Naive thymus-derived CD8-positive, alpha-beta T cell (primary cell): ENCODE measurements around the gene DRAM2. TPM values are rescaled to one million over a fixed set of nuclear protein-coding genes. Genes with fewer than 3 reads are reported as not detected.

Experiments used
- ATAC-seq, 2 donors: fragments of 150-1000 bp; cut with Tn5 transposase in 1 of 2; sonication (Bioruptor Pico), chemical (Tn5 transposase) in 1 of 2; 1 replicate in 1 of 2; 2 replicates in 1 of 2; pipeline ENCODE4 v1.10.0; 2021; ENCODE audit warnings: mild to moderate bottlenecking in 2 of 2, moderate library complexity in 2 of 2
- POLR2A ChIA-PET: fragments of 350-600 bp; sonication (Branson Sonifier 250); formaldehyde crosslinking; loops from one replicate; lab custom pipeline; 2021; ENCODE audit warnings: antibody characterized with exemption; lab: Charles Lee
- DNase-seq, 10 donors: peaks; one replicate each; pipeline versions ENCODE4 v3.0.0 to v3.0.0-alpha.2; 2020 to 2022
- H3K27ac Mint-ChIP-seq, 10 donors: one replicate each; pipeline ENCODE4 v1.8.0; 2020 to 2022; ENCODE audit warnings: mild to moderate bottlenecking in 10 of 10, mixed read lengths in 10 of 10, moderate library complexity in 4 of 10, inconsistent platforms in 1 of 10
- H3K27me3 Mint-ChIP-seq, 5 donors: one replicate each; pipeline ENCODE4 v1.8.0; 2021 to 2022; ENCODE audit warnings: mixed read lengths in 5 of 5
- H3K36me3 Mint-ChIP-seq, 3 donors: one replicate each; pipeline ENCODE4 v1.8.0; 2020 to 2022; ENCODE audit warnings: mixed read lengths in 3 of 3, mild to moderate bottlenecking in 2 of 3, inconsistent platforms in 1 of 3
- H3K4me1 Mint-ChIP-seq, 4 donors: one replicate each; pipeline ENCODE4 v1.8.0; 2021 to 2022; ENCODE audit warnings: mixed read lengths in 4 of 4
- H3K4me3 Mint-ChIP-seq, 10 donors: one replicate each; pipeline ENCODE4 v1.8.0; 2020 to 2022; ENCODE audit warnings: mild to moderate bottlenecking in 10 of 10, mixed read lengths in 10 of 10, moderate library complexity in 6 of 10, inconsistent platforms in 1 of 10
- H3K9me3 Mint-ChIP-seq, 9 donors: one replicate each; pipeline ENCODE4 v1.8.0; 2020 to 2022; ENCODE audit warnings: mixed read lengths in 9 of 9, mild to moderate bottlenecking in 3 of 9, inconsistent platforms in 1 of 9, moderate library complexity in 1 of 9
- polyA plus RNA-seq, 3 donors: library from polyadenylated mRNA; unstranded; fragments of 300-500 nt; fragmentation: Illumina TruSeq; gene quantifications; one replicate each; pipeline ENCODE4 v1.2.3, GENCODE V29; 2021
- total RNA-seq, 8 experiments: library from RNA in 2 of 8; stranded (reverse) in 2 of 8; gene quantifications; one replicate each; pipeline ENCODE4 v1.2.3 and lab custom pipeline; 2021 to 2026

The DRAM2 gene
- total and polyA plus RNA-seq, 5 experiments from 2014 or later: 50.5 to 95.3 (median 84.3) TPM

GRCh38 chr1:111162488-111162880, 22.6 kb upstream of the DRAM2 start:
- H3K27ac Mint-ChIP-seq: peak overlapping the region in 7 of 10 donors; percentile 6 to 86 (median 46)
- no peak for DNase-seq
- no peaks in the 10 kb centered on the region for H3K27me3 Mint-ChIP-seq
- H3K4me1 Mint-ChIP-seq: peaks cover 10 to 22% (median 16%) of the 10 kb centered on the region in 4 donors
- H3K36me3 Mint-ChIP-seq: peaks cover 0 to 65% (median 13%) of the 10 kb centered on the region in 3 donors
- POLR2A ChIA-PET: interaction anchor here (1.1 kb wide), 1 partner anchor 37 kb away, joined by 3 read pairs; no protein-coding TSS in a partner anchor
- ATAC-seq: no peak
- no peaks in the 10 kb centered on the region for H3K9me3 Mint-ChIP-seq
- no peak overlapping the region for H3K4me3 Mint-ChIP-seq

GRCh38 chr1:111161843-111162487, 22.1 kb upstream of the DRAM2 start:
- Mint-ChIP-seq H3K27ac (peak overlapping the region in 9 of 10 donors; percentile 6 to 86 (median 46)), H3K4me1 (peaks cover 10 to 22% (median 16%) of the 10 kb centered on the region in 4 donors), H3K4me3 (no peak overlapping the region), H3K27me3 (no peaks in the 10 kb centered on the region), H3K9me3 (no peaks in the 10 kb centered on the region), H3K36me3 (peaks cover 0 to 66% (median 13%) of the 10 kb centered on the region in 3 donors)
- no peak for DNase-seq
- ATAC-seq: no peak
- POLR2A ChIA-PET: interaction anchor here (0.6 to 1.1 kb wide), 2 partner anchors 8 to 38 kb away, joined by 3 read pairs; no protein-coding TSS in a partner anchor

GRCh38 chr1:111157431-111157830, 17.5 kb upstream of the DRAM2 start:
- POLR2A ChIA-PET: interaction anchor here (0.5 kb wide), 1 partner anchor 27 kb away, joined by 4 read pairs; no protein-coding TSS in a partner anchor

GRCh38 chr1:111154021-111154999, 14.4 kb upstream of the DRAM2 start:
- peak overlapping the region in 7 of 10 donors; percentile 11 to 81 (median 46) for H3K27ac Mint-ChIP-seq

More at GRCh38 chr1:111157431-111157830, 17.5 kb upstream of the DRAM2 start:
- Mint-ChIP-seq H3K4me1 (peaks cover 32 to 49% (median 45%) of the 10 kb centered on the region in 4 donors), H3K4me3 (no peak overlapping the region), H3K9me3 (no peaks in the 10 kb centered on the region), H3K27ac (no peak overlapping the region), H3K27me3 (no peaks in the 10 kb centered on the region), H3K36me3 (peaks cover 0 to 82% (median 35%) of the 10 kb centered on the region in 3 donors)
- ATAC-seq (no peak), DNase-seq (no peak)

GRCh38 chr1:111151838-111152237, 11.9 kb upstream of the DRAM2 start:
- no peaks in the 10 kb centered on the region for H3K9me3 Mint-ChIP-seq
- H3K27ac Mint-ChIP-seq: peak overlapping the region in 8 of 10 donors; percentile 33 to 85 (median 68)
- DNase-seq (no peak), ATAC-seq (no peak)
- H3K36me3 Mint-ChIP-seq: peaks cover 10 to 94% (median 59%) of the 10 kb centered on the region in 3 donors
- H3K4me1 Mint-ChIP-seq: peaks cover 45 to 85% (median 81%) of the 10 kb centered on the region in 4 donors
- no peaks in the 10 kb centered on the region for H3K27me3 Mint-ChIP-seq
- POLR2A ChIA-PET: no interaction called here
- H3K4me3 Mint-ChIP-seq: peak overlapping the region; percentile 26 to 78 (median 58)

More at GRCh38 chr1:111154021-111154999, 14.4 kb upstream of the DRAM2 start:
- no peaks in the 10 kb centered on the region for H3K9me3 Mint-ChIP-seq
- peak overlapping the region in 8 of 10 donors; percentile 7 to 51 (median 32) for H3K4me3 Mint-ChIP-seq
- H3K27me3 Mint-ChIP-seq: no peaks in the 10 kb centered on the region
- peaks cover 41 to 67% (median 64%) of the 10 kb centered on the region in 4 donors for H3K4me1 Mint-ChIP-seq
- POLR2A ChIA-PET: no interaction called here
- DNase-seq: no peak
- H3K36me3 Mint-ChIP-seq: peaks cover 9 to 85% (median 47%) of the 10 kb centered on the region in 3 donors
- no peak for ATAC-seq

- ATAC-seq (no peak), DNase-seq (no peak)
- H3K36me3 Mint-ChIP-seq: peaks cover 10 to 78% (median 40%) of the 10 kb centered on the region in 3 donors
- peak overlapping the region in 1 of 10 donors; percentile 6 for H3K27ac Mint-ChIP-seq
- H3K9me3 Mint-ChIP-seq: no peaks in the 10 kb centered on the region
- peaks cover 43 to 88% (median 77%) of the 10 kb centered on the region in 4 donors for H3K4me1 Mint-ChIP-seq
- H3K4me3 Mint-ChIP-seq: peak overlapping the region in 3 of 10 donors; percentile 0 to 34 (median 8)
- no peaks in the 10 kb centered on the region for H3K27me3 Mint-ChIP-seq
- POLR2A ChIA-PET: no interaction called here
Observed at GRCh38 chr1:111148376-111148881, 8.5 kb upstream of the DRAM2 start.

GRCh38 chr1:111147948-111148347, 8.1 kb upstream of the DRAM2 start:
- H3K36me3 Mint-ChIP-seq: peaks cover 10 to 76% (median 35%) of the 10 kb centered on the region in 3 donors
- no peak for ATAC-seq
- peak overlapping the region in 2 of 10 donors; percentile 9 to 57 for H3K4me3 Mint-ChIP-seq
- POLR2A ChIA-PET: no interaction called here
- H3K27me3 Mint-ChIP-seq: no peaks in the 10 kb centered on the region
- no peak overlapping the region for H3K27ac Mint-ChIP-seq
- H3K9me3 Mint-ChIP-seq: no peaks in the 10 kb centered on the region
- DNase-seq: no peak
- H3K4me1 Mint-ChIP-seq: peaks cover 41 to 88% (median 77%) of the 10 kb centered on the region in 4 donors

- Mint-ChIP-seq H3K4me1 (peaks cover 41 to 88% (median 76%) of the 10 kb centered on the region in 4 donors), H3K27ac (peak overlapping the region in 9 of 10 donors; percentile 11 to 85 (median 65)), H3K4me3 (peak overlapping the region in 9 of 10 donors; percentile 8 to 59 (median 48)), H3K36me3 (peaks cover 6 to 58% (median 25%) of the 10 kb centered on the region in 3 donors), H3K9me3 (no peaks in the 10 kb centered on the region), H3K27me3 (no peaks in the 10 kb centered on the region)
- POLR2A ChIA-PET: interaction anchor here (0.7 kb wide), 3 partner anchors 42 to 50 kb away, joined by 3 to 5 read pairs (median 4); no protein-coding TSS in a partner anchor
- DNase-seq: no peak
- no peak for ATAC-seq
Observed at GRCh38 chr1:111145963-111146768, 6.3 kb upstream of the DRAM2 start.

GRCh38 chr1:111145542-111145941, 5.6 kb upstream of the DRAM2 start:
- POLR2A ChIA-PET: no interaction called here
- peaks cover 40 to 86% (median 77%) of the 10 kb centered on the region in 4 donors for H3K4me1 Mint-ChIP-seq
- peak overlapping the region in 9 of 10 donors; percentile 19 to 84 (median 55) for H3K27ac Mint-ChIP-seq
- H3K27me3 Mint-ChIP-seq: no peaks in the 10 kb centered on the region
- peaks cover 6 to 52% (median 23%) of the 10 kb centered on the region in 3 donors for H3K36me3 Mint-ChIP-seq
- DNase-seq (no peak), ATAC-seq (no peak)
- H3K9me3 Mint-ChIP-seq: no peaks in the 10 kb centered on the region
- peak overlapping the region in 3 of 10 donors; percentile 11 to 58 (median 25) for H3K4me3 Mint-ChIP-seq

- ATAC-seq (no peak), DNase-seq (no peak)
- Mint-ChIP-seq H3K9me3 (no peaks in the 10 kb centered on the region), H3K36me3 (peaks cover 0 to 28% (median 3%) of the 10 kb centered on the region in 3 donors), H3K27ac (peak overlapping the region in 4 of 10 donors; percentile 5 to 48 (median 26)), H3K27me3 (no peaks in the 10 kb centered on the region), H3K4me1 (peaks cover 33 to 81% (median 67%) of the 10 kb centered on the region in 4 donors), H3K4me3 (peak overlapping the region in 5 of 10 donors; percentile 18 to 55 (median 40))
- POLR2A ChIA-PET: interaction anchor here (1.1 to 4.8 kb wide), 3 partner anchors 10 to 50 kb away, joined by 3 to 21 read pairs (median 5); no protein-coding TSS in a partner anchor
Observed at GRCh38 chr1:111142356-111142975, 2.6 kb upstream of the DRAM2 start.
